ENCODE data around the gene STK32C.

GRCh38 chr10:132313865-132314264 lies 6.1 kb upstream of the STK32C start:
- TF ChIP-seq POLR2AphosphoS5 (IDR thresholded peaks at IDR 0.05) (no peak), CTCF (IDR thresholded peaks at IDR 0.05 in 8 of 11, conservative IDR thresholded peaks at IDR 0.05 in 3 of 11) (no peak)

Measured in spleen (tissue), 7 donors.